HEK293 (cell line): Measurements from ENCODE around the gene ATP6V0A1.

Source experiments
- CTCF ChIA-PET: fragments of 350-600 bp; formaldehyde crosslinking; extraction: SDS; loops from one replicate; lab custom pipeline; 2021; ENCODE audit warnings: antibody characterized with exemption; lab: Yijun Ruan, JAX
- POLR2A ChIA-PET: fragments of 300-600 bp; formaldehyde crosslinking; extraction: SDS; loops from one replicate; lab custom pipeline; 2020; ENCODE audit warnings: antibody characterized with exemption, inconsistent platforms; lab: Yijun Ruan, JAX
- H3K27ac ChIP-seq: fragments of 200-500 bp; sonication (Bioruptor generic); 2 replicates; pipeline ENCODE4 v1.5.1; 2014; ENCODE audit warnings: low read depth, low read length, control low read depth, inconsistent platforms; ENCODE audit errors: extremely low read depth
- H3K36me3 ChIP-seq, 2 experiments: fragments of 200-500 bp in 1 of 2; sonication (Bioruptor generic) in 1 of 2; 1 replicate in 1 of 2; 2 replicates in 1 of 2; pipeline ENCODE4 v1.5.1; 2014 to 2017; ENCODE audit warnings: inconsistent platforms in 2 of 2, low read length in 2 of 2; ENCODE audit not compliant: control insufficient read depth in 2 of 2, insufficient read depth in 1 of 2
- H3K4me1 ChIP-seq: fragments of 200-500 bp; sonication (Bioruptor generic); 2 replicates; pipeline ENCODE4 v1.5.1; 2014; ENCODE audit warnings: mild to moderate bottlenecking, low read length, inconsistent platforms; ENCODE audit not compliant: control insufficient read depth, insufficient read depth
- H3K4me3 ChIP-seq: 2 replicates; pipeline ENCODE4 v1.5.1; 2011; ENCODE audit warnings: low read depth, mild to moderate bottlenecking, control low read depth, low read length, moderate library complexity
- H3K9me3 ChIP-seq: fragments of 200-500 bp; sonication (Bioruptor generic); 2 replicates; pipeline ENCODE4 v1.5.1; 2014; ENCODE audit warnings: low read depth, low read length, inconsistent platforms; ENCODE audit not compliant: control insufficient read depth, insufficient read depth
- INSM2 ChIP-seq: fragments of 450-650 bp; formaldehyde crosslinking; IDR thresholded peaks from 2 replicates; pipeline ENCODE4 v1.5.1; 2016; ENCODE audit warnings: missing biosample characterization, missing genetic modification characterization
- MYNN ChIP-seq: fragments of 450-650 bp; formaldehyde crosslinking; IDR thresholded peaks from 2 replicates; pipeline ENCODE4 v1.5.1; 2016; ENCODE audit warnings: missing biosample characterization, missing genetic modification characterization, borderline replicate concordance
- OSR2 ChIP-seq: fragments of 450-650 bp; formaldehyde crosslinking; IDR thresholded peaks from 2 replicates; pipeline ENCODE4 v1.5.1; 2016; ENCODE audit warnings: missing biosample characterization, missing genetic modification characterization
- REPIN1 ChIP-seq: fragments of 450-650 bp; formaldehyde crosslinking; IDR thresholded peaks from 2 replicates; pipeline ENCODE4 v1.5.1; 2017; ENCODE audit warnings: missing biosample characterization, missing genetic modification characterization, low read depth
- SETDB1 ChIP-seq: IDR thresholded peaks from one replicate; pipeline ENCODE4 v1.6.1; 2017; ENCODE audit warnings: mild to moderate bottlenecking, low read length, moderate library complexity, mixed read lengths; ENCODE audit not compliant: insufficient read length
- SP7 ChIP-seq: fragments of 450-650 bp; formaldehyde crosslinking; IDR thresholded peaks from 2 replicates; pipeline ENCODE4 v1.5.1; 2016; ENCODE audit warnings: missing biosample characterization, missing genetic modification characterization
- ZBTB11 ChIP-seq: fragments of 450-650 bp; formaldehyde crosslinking; conservative IDR thresholded peaks from 2 replicates; pipeline ENCODE4 v1.5.1; 2016; ENCODE audit warnings: low read depth, missing biosample characterization, missing genetic modification characterization
- ZEB2 ChIP-seq: fragments of 450-650 bp; formaldehyde crosslinking; IDR thresholded peaks from 2 replicates; pipeline ENCODE4 v1.5.1; 2016; ENCODE audit warnings: missing biosample characterization, missing genetic modification characterization
- ZNF148 ChIP-seq: fragments of 450-650 bp; formaldehyde crosslinking; IDR thresholded peaks from 2 replicates; pipeline ENCODE4 v1.5.0; 2017; ENCODE audit warnings: missing biosample characterization, missing genetic modification characterization, borderline replicate concordance
- ZNF175 ChIP-seq: fragments of 450-650 bp; formaldehyde crosslinking; IDR thresholded peaks from 2 replicates; pipeline ENCODE4 v1.5.1; 2016; ENCODE audit warnings: missing biosample characterization, missing genetic modification characterization
- ZNF19 ChIP-seq: fragments of 450-650 bp; formaldehyde crosslinking; IDR thresholded peaks from 2 replicates; pipeline ENCODE4; 2016; ENCODE audit warnings: missing biosample characterization, missing genetic modification characterization, low read depth
- ZNF2 ChIP-seq: fragments of 450-650 bp; formaldehyde crosslinking; IDR thresholded peaks from 2 replicates; pipeline ENCODE4 v1.5.1; 2016; ENCODE audit warnings: missing biosample characterization, missing genetic modification characterization
- ZNF221 ChIP-seq: fragments of 450-650 bp; formaldehyde crosslinking; IDR thresholded peaks from 2 replicates; pipeline ENCODE4 v1.5.1; 2017; ENCODE audit warnings: missing biosample characterization, missing genetic modification characterization, borderline replicate concordance
- ZNF350 ChIP-seq: fragments of 450-650 bp; formaldehyde crosslinking; IDR thresholded peaks from 2 replicates; pipeline ENCODE4 v1.5.0; 2017; ENCODE audit warnings: missing biosample characterization, mild to moderate bottlenecking, missing genetic modification characterization
- ZNF433 ChIP-seq: fragments of 450-650 bp; formaldehyde crosslinking; IDR thresholded peaks from 2 replicates; pipeline ENCODE4 v1.5.1; 2016; ENCODE audit warnings: missing biosample characterization, missing genetic modification characterization, low read depth
- ZNF513 ChIP-seq: fragments of 450-650 bp; IDR thresholded peaks from 2 replicates; pipeline ENCODE4 v1.5.1; 2018; ENCODE audit warnings: missing biosample characterization, missing genetic modification characterization
- ZNF514 ChIP-seq: fragments of 450-650 bp; formaldehyde crosslinking; IDR thresholded peaks from 2 replicates; pipeline ENCODE4 v1.5.1; 2016; ENCODE audit warnings: missing biosample characterization, missing genetic modification characterization
- ZNF555 ChIP-seq: fragments of 450-650 bp; formaldehyde crosslinking; conservative IDR thresholded peaks from 2 replicates; pipeline ENCODE4 v1.5.1; 2017; ENCODE audit warnings: missing biosample characterization, mild to moderate bottlenecking, missing genetic modification characterization, inconsistent platforms
- ZNF596 ChIP-seq: fragments of 450-650 bp; IDR thresholded peaks from 2 replicates; pipeline ENCODE4 v1.5.0; 2018; ENCODE audit warnings: missing biosample characterization, mild to moderate bottlenecking, missing genetic modification characterization, moderate library complexity
- ZNF701 ChIP-seq: fragments of 450-650 bp; formaldehyde crosslinking; IDR thresholded peaks from 2 replicates; pipeline ENCODE4 v1.5.1; 2016; ENCODE audit warnings: missing biosample characterization, missing genetic modification characterization
- ZNF776 ChIP-seq: fragments of 450-650 bp; formaldehyde crosslinking; IDR thresholded peaks from 2 replicates; pipeline ENCODE4 v1.5.0; 2017; ENCODE audit warnings: missing biosample characterization, missing genetic modification characterization, borderline replicate concordance
- ZNF837 ChIP-seq: fragments of 450-650 bp; formaldehyde crosslinking; IDR thresholded peaks from 2 replicates; pipeline ENCODE4 v1.5.1; 2016; ENCODE audit warnings: missing biosample characterization, missing genetic modification characterization
- ZSCAN23 ChIP-seq: fragments of 450-650 bp; formaldehyde crosslinking; IDR thresholded peaks from 2 replicates; pipeline ENCODE4 v1.5.1; 2016; ENCODE audit warnings: missing biosample characterization, missing genetic modification characterization
- ZSCAN4 ChIP-seq: fragments of 450-650 bp; formaldehyde crosslinking; IDR thresholded peaks from 2 replicates; pipeline ENCODE4 v1.5.1; 2017; ENCODE audit warnings: missing biosample characterization, missing genetic modification characterization

Gene ATP6V0A1

GRCh38 chr17:42488032-42488431 lies 29.4 kb downstream of the ATP6V0A1 start:
- ChIA-PET CTCF (interaction anchor here (1.0 kb wide), 1 partner anchor 266 kb away, joined by 4 read pairs; no protein-coding TSS in a partner anchor), POLR2A (no interaction called here)
- Histone ChIP-seq H3K4me1 (no peaks in the 10 kb centered on the region), H3K9me3 (no peaks in the 10 kb centered on the region), H3K27ac (no peak overlapping the region), H3K4me3 (no peak overlapping the region), H3K36me3 (peaks cover 61 to 85% of the 10 kb centered on the region in 2 experiments)
- TF ChIP-seq ZNF19 (tag by site-specific recombination): no peak
- TF ChIP-seq REPIN1 (tag by site-specific recombination): no peak
- TF ChIP-seq INSM2 (tag by site-specific recombination): no peak
- TF ChIP-seq ZNF148 (tag by site-specific recombination): no peak
- no peak for TF ChIP-seq ZNF596 (tag by site-specific recombination)
- no peak for TF ChIP-seq SETDB1
- no peak for TF ChIP-seq ZNF513 (tag by site-specific recombination)
- no peak for TF ChIP-seq ZNF350 (tag by site-specific recombination)
- TF ChIP-seq SP7 (tag by site-specific recombination): no peak

GRCh38 chr17:42493319-42493718 lies 34.6 kb downstream of the ATP6V0A1 start:
- ChIA-PET CTCF (interaction anchor here (0.6 to 1.3 kb wide), 4 partner anchors 22 to 90 kb away, joined by 3 to 5 read pairs (median 3); no protein-coding TSS in a partner anchor), POLR2A (interaction anchor here (0.6 kb wide), 1 partner anchor 517 kb away, joined by 7 read pairs; no protein-coding TSS in a partner anchor)
- peaks cover 83 to 87% of the 10 kb centered on the region in 2 experiments for H3K36me3 ChIP-seq
- TF ChIP-seq ZNF701 (tag by site-specific recombination) (no peak), ZSCAN23 (tag by site-specific recombination) (no peak), ZNF776 (tag by site-specific recombination) (no peak), ZBTB11 (tag by site-specific recombination) (no peak), ZNF433 (no peak), ZNF221 (tag by site-specific recombination) (no peak), ZSCAN4 (tag by site-specific recombination) (no peak), ZNF175 (no peak), OSR2 (no peak), MYNN (no peak), ZNF2 (tag by site-specific recombination) (no peak), ZEB2 (tag by site-specific recombination) (no peak), ZNF555 (tag by site-specific recombination) (no peak), ZNF837 (tag by site-specific recombination) (no peak), ZNF514 (tag by site-specific recombination) (no peak)

More at GRCh38 chr17:42493319-42493718, 34.6 kb downstream of the ATP6V0A1 start:
- Histone ChIP-seq H3K4me3 (no peak overlapping the region), H3K4me1 (no peaks in the 10 kb centered on the region), H3K9me3 (no peaks in the 10 kb centered on the region), H3K27ac (no peak overlapping the region)
